GM21825 (cell line): ENCODE results near the gene EP300.

Experiments
- ATAC-seq: cut with Tn5 transposase; IDR thresholded peaks from one replicate; pipeline ENCODE4 v1.9.1; 2021; ENCODE audit warnings: mild to moderate bottlenecking, moderate library complexity; ENCODE audit not compliant: unreplicated experiment

EP300 gene

DNA sequence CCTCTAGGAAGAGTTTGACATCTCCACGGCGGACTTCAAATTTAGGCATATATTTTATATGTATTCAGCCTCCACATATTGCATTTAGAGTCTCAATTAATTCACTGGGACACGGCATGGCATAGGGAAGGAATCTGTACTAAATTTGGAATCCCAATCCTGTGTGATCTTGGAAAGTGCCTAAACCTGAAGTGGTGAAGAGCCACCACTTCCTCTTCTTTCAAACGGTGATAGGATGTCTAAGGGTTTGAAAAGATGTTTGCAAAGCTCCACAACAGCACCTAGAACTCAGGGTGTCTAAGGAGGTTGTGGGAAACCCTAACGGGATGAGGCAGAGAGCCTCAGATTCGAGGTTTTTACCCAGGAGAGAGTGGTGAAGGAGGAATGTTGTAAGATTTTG, 111.7 kb downstream of the EP300 start:
- ATAC-seq, result no peak

DNA sequence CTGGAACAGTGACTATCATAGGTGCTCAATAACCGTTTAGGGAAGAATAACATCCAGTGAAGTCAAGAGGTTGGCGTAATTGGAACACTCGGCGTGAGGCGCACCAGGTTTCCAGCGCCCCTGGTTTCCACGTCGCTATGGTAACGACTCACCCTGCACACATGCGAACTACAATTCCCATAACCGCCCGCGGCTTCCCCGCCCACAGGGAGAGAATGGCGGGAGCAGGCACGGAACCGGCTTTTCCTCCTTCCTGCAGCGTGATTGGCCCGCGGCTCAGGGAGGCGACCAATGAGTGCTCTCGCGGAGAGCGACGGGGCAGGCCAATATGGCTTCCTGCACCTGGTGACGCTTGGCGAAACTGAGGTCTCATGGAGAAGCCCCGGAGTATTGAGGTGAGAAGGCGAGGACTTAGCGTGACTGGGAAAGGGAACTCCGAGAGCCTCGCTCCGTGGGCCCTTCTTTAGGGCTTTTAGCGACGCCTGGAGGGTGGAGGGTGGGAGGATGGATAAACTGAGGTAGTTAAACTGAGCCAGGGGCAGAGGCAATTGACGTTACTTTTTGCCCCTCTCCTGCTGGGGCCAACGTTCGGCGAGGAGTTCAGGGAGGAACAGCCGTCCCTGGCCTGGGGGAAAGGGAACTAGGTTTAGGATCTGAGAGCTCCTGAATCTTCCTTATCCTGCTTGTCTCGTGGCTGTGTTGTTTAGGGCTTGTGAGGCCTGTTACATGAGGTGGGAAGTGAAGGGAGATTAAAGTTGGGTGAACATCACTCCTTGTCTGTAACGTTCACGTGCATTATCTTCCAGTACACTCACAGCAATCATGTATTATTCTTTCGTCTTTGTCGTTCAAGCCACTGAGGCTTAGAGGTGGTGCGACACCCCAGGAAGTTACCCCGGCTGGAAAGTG, 112.9 kb downstream of the EP300 start, which contains the start of gene L3MBTL2:
Gene L3MBTL2 (plus strand): TSS at position 321 of the 909 bp plus-strand sequence. CDS start 51 bp downstream, at position 372.
- ATAC-seq, result peak; percentile 97

DNA sequence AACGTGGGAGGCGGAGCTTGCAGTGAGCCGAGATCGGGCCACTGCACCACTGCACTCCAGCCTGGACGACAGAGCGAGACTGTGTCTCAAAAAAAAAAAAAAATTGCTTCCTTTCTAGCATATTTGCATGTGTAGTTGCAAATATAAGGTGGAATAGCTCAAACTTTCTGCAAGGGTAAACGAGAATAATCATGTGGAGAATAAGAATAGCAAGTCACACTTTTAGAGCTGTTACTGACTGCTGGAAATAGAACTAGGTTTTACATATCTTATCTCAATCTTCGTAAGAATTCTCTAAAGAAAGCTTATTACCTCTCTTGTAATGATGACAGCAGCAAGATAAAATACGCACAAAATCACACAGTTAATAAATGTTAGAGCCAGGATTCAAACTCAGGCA, 114.3 kb downstream of the EP300 start:
- no peak for ATAC-seq

DNA sequence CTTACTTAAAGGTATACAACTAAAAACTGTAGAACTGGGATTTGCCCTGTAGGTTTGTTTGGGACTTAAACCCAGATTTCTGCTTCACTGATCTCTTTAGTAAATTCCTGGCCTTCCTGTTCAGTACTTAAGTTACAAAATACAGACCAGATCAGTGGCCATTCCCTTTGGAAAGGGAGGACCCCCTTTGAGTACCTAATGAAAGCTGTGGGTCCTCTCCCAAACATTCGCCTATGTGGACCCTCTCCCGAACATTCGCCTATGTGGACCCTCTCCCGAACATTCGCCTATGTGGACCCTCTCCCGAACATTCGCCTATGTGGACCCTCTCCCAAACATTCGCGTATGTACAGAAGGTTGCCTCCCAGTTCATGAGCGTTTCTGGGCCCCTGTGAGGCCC, 123.0 kb downstream of the EP300 start:
- no peak for ATAC-seq

DNA sequence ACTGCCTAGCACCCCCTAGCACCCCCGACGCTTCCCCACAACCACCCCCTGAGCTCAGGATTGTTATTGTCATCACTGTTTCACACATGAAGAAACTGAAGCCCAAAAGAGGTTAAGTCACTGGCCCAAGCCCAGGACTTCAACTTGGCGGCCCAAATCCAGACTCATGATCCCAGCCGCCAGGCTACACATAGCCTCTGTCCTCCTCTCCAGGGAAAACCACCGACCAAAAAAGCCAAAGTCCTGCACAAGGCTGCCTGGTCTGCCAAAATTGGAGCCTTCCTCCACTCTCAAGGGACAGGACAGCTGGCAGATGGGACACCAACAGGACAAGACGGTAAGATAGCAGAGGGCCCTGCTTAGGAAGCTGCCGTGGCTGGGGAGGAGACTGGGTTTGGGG, 123.5 kb downstream of the EP300 start:
- no peak for ATAC-seq

- ATAC-seq, result no peak
Observed at GRCh38 chr22:41216984-41217383, 124.6 kb downstream of the EP300 start.

DNA sequence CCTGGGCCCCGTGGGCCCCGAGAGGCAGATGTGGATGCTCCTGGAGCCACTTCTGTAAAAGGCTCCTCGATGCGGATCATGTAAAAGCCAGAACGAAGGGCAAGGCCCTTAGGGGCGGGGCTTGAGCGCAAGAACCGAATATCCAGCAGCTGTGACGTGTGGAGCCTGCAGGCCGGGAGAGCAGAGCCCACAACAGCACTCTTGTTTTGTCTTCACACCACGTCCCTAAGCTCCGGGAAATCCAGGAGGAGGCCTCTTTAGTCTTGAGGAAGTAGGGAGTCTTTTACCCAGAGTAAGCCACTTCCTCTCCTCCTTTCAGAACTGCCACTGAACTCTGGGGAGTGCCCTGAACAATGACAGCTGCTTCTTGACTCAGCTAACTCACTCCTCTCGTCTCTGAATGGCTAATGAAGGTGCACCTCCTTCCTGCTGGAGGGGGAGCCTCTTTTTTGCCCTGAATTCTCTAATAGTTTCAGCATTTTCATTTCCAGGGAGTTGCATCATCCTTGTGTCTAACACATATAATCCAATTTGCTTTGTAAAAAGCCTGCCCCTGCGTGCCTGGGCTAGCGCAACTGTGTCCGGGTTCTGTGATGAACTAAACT, 125.3 kb downstream of the EP300 start:
- ATAC-seq, result peak; percentile 74

DNA sequence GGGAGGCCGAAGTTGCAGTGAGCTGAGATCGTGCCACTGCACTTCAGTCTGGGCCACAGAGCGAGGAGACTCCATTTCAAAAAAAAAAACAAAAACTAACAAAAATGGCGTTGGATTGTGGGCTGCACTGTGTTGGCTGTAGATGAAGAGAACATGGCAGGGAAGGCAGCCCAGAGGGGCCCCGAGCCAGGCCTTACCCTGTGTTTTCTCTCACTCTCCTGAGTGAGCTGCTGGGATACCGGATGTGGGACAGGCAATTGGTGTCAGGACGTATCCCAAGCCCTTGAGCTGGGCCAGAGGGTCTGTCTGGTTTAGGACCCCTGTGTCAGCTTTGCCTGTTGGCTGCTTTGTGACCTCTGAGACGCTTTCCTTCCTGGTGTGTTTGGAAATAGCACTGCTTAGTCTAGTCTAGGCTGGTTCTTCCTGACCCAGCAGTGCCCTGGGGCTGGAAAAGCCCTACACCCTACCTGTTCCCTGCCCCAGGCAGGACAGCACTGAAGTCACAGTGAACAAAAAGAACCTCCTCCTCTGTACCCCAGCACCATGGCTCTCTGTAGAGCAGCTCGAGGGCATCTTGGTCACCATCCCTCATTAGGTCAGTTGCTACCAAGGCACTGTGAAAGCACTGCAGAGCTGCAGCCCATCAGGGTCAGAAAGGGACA, 130.6 kb downstream of the EP300 start:
- ATAC-seq, result no peak

DNA sequence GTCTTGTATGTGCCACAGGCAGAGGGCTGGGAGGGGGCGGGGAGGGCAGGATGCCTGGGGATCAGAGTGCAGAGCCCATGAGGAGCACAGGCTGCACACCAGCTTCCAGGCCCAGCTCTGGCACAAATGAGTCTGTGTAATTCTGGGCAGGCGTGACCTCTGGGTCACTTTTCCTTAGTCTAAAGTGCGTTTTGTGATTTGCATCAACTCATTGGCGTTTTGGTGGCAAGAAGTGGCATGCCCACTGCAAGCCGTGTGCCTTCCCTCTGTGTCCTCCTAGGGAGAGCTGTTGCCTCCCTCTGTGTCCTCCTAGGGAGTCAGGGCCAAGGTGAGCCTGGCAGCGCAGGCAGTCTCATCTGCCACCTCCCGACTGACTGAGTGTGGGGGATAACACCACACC, 131.1 kb downstream of the EP300 start:
- ATAC-seq, result no peak

DNA sequence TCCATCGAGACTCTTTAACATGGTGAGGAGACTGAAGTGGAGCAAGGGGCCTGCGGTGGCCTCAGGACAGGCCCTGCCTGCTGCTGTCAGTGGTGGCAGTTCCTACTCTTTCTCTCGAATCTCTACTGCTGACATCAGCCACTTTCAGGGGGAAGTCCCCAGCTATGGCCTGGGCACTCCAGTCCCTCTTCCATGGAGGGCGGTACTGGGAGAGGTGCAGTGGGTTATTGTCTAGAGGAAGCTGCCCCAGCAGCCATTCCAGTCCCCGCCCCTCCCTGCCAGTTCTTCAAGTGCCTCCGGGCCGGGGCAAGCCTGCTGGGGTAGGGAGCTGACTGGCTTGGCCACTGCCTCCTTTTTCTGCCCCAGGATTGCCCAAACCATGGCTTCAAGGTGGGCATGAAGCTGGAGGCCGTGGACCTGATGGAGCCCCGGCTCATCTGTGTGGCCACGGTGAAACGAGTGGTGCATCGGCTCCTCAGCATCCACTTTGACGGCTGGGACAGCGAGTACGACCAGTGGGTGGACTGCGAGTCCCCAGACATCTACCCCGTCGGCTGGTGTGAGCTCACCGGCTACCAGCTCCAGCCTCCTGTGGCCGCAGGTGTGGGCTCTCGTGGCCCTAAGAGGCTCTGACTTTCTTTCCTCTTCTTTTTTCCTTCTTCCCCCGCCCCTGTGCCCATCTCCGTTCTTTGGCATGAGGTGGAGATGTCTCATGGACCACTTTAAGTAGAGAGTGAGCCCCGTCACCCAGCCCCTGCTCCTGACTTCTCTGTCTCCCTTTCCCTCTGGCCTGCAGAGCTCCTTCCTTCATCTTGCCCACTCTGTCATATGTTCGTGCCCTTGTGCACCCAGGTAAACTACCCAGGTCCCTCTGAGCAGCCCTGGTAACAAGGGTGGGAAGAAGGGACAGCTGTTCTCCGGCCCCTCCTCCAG, 134.6 kb downstream of the EP300 start:
- ATAC-seq, result no peak

DNA sequence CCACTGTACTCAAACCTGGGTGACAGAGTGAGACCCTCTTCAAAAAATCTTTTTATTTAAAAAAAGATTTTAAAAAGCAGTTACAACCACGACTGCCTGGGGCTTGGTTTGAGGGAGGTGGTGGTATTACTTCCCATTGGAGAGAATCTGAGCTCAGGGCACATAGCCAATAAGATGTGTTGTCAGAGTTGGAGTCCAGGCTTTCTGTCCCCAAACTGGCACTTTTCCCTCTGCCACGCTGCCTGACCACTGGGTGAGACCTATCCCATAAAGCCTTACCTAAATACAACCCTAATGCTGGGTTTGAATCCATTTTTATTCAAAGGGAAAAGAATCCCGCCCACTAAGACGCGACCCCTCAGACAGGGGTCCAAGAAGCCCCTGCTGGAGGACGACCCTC, 136.8 kb downstream of the EP300 start:
- ATAC-seq, result no peak
